ENCODE data around the gene LRRC4C.

The LRRC4C gene

DNA sequence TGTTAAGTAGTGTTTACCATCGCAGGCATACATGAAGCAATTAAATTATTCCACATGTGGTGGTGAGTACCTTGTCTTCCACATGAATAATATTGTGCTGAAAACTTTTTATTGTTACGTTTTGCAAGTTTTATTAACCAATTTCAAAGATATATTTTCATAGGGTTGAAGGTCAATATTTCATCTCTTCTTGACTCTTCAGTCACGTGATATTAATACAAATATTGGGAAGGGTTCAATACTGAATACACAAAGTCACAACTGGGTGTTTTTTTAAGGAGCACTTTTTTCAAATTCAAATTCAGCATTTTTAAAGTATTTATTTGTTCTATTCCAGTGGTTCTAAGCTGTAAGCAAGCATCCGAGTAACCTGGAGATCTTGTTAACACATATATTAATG, 348.9 kb downstream of the LRRC4C start:
- no peak for TF ChIP-seq ZFX (IDR thresholded peaks at IDR 0.05; ENCODE audit: borderline replicate concordance)
- TF ChIP-seq, protein P1, sequence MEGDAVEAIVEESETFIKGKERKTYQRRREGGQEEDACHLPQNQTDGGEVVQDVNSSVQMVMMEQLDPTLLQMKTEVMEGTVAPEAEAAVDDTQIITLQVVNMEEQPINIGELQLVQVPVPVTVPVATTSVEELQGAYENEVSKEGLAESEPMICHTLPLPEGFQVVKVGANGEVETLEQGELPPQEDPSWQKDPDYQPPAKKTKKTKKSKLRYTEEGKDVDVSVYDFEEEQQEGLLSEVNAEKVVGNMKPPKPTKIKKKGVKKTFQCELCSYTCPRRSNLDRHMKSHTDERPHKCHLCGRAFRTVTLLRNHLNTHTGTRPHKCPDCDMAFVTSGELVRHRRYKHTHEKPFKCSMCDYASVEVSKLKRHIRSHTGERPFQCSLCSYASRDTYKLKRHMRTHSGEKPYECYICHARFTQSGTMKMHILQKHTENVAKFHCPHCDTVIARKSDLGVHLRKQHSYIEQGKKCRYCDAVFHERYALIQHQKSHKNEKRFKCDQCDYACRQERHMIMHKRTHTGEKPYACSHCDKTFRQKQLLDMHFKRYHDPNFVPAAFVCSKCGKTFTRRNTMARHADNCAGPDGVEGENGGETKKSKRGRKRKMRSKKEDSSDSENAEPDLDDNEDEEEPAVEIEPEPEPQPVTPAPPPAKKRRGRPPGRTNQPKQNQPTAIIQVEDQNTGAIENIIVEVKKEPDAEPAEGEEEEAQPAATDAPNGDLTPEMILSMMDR (IDR thresholded peaks at IDR 0.05): no peak
- H3K27ac ChIP-seq: no peak overlapping the region

DNA sequence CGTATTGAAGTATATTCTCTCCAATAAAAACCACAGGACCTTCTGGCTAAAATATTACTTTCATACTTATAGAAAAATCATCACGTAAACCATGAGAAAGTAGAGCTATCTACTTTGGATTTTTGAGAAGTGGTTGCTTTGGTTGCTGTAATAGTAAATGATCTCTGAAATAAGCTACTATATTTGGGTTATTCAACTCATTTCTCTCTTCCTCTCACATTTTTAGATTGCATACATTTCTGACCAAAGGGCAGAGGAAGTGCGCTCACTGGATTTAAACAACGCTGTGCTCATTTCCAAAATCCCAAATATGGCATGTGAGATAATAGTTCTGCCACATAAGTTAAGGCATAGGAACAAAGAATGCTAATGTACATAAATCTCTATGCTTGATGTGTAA, 357.0 kb downstream of the LRRC4C start:
- no peak for TF ChIP-seq ZFX (IDR thresholded peaks at IDR 0.05; ENCODE audit: borderline replicate concordance)
- TF ChIP-seq, protein P1 (IDR thresholded peaks at IDR 0.05): no peak
- H3K27ac ChIP-seq: no peak overlapping the region

DNA sequence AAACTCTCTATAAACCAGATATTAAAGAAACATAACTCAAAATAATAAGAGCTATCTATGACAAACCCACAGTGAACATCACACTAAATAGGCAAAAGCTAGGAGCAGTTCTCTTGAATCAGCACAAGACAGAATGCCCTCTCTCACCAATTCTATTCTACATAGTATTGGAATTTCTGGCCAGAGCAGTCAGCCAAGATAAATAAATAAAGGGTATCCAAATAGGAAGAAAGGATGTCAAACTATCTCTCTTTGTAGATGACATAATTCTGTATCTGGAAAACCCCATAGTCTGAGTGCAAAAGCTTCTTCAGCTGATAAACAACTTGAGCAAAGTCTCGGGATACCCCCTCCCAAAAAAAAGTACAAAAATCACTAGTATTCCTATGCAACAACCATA, 359.8 kb downstream of the LRRC4C start:
- no peak overlapping the region for H3K27ac ChIP-seq
- TF ChIP-seq, protein P1 (IDR thresholded peaks at IDR 0.05): no peak
- no peak for TF ChIP-seq ZFX (IDR thresholded peaks at IDR 0.05; ENCODE audit: borderline replicate concordance)

DNA sequence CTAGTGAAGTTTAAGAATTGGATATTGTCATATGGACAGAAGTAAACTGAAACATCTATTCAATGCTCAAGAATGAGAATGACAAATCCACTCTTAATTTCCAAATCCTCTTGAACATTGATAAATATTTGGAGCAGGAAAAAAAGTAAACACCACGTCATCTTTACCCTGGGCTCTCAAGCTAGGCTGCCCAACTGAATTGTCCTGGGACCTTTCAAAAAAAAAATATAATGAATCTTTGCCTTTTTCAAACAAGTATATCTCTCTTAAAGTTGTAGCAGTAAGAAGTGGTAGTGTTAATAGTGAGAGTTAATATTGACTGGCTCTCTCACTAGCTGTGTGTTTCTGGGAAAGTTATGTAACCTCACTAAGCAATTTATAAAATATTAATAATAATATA, 374.3 kb downstream of the LRRC4C start:
- TF ChIP-seq, protein P1 (IDR thresholded peaks at IDR 0.05): no peak
- no peak for TF ChIP-seq ZFX (IDR thresholded peaks at IDR 0.05; ENCODE audit: borderline replicate concordance)
- H3K27ac ChIP-seq: no peak overlapping the region

DNA sequence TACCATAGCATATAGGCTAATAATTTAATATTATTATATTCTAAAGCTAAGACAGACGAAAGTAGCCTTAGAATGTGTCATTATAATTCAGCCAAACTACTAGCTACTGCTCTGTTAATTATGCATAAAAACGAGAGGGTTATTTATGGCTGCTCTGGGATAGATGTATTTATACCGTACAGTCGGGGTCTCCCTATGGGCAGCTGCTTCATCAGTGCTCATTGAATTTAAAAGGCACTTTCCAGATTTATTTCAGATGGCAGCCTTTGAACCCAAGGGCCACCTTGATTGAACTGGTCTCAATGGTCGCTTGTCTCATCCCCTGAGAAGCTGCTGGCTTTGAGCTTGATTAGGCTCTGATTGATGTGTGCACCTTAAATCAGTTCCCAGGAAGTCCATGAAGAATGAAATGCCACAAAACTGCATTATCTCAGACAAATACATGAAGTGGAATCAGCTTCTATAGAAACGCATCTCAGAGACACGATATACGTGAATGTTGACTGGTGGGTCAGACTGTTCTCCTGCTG, 377.6 kb downstream of the LRRC4C start:
- no peak for TF ChIP-seq ZFX (IDR thresholded peaks at IDR 0.05; ENCODE audit: borderline replicate concordance)
- TF ChIP-seq, protein P1 (IDR thresholded peaks at IDR 0.05): no peak
- H3K27ac ChIP-seq: no peak overlapping the region

DNA sequence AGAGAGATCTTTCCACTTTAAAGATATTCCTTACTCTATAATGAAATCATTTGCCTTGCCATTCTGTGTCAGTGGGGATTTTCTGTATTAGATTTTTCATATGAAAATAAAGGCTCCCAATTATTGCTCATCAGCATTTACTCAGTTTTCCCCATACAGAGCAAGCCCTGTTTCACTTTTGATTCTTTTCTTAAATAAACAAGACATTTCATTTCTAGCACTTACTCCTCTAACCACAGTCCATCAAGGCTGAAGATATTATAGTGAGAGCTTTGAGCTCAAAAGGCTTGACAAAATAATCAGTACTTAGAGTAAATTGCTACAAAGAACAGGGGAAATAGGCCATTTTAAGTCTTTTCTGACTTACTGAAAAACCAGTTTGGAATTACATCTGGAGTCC, 385.1 kb downstream of the LRRC4C start:
- H3K27ac ChIP-seq: no peak overlapping the region
- no peak for TF ChIP-seq ZFX (IDR thresholded peaks at IDR 0.05; ENCODE audit: borderline replicate concordance)
- TF ChIP-seq, protein P1 (IDR thresholded peaks at IDR 0.05): no peak

DNA sequence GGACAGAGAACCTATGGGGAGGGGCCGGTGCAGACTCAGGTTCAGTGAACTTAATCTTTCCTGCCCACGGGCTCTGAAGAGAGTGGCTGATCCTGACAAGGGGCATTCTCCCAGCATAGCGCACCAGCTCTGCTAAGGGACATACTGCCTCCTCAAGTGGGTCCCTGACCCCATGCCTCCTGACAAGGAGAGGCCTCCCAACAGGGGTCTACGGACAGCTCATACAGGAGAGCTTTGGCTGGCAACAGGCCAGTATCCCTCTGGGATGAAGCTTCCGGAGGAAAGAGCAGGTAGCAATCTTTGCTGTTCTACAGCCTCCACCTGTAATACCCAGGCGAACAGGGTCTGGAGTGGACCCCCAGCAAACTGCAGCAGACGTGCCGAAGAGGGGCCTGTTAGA, 394.0 kb downstream of the LRRC4C start:
- H3K27ac ChIP-seq: no peak overlapping the region
- TF ChIP-seq ZFX (IDR thresholded peaks at IDR 0.05; ENCODE audit: borderline replicate concordance): no peak
- TF ChIP-seq, protein P1 (IDR thresholded peaks at IDR 0.05): no peak

All from 22Rv1 (cell line).